Fibroblast of lung (primary cell): Measurements from ENCODE around the gene VPS41. TPM values are rescaled to one million over a fixed set of nuclear protein-coding genes. Genes with fewer than 3 reads are reported as not detected.

ENCODE experiments used
- DNase-seq, 2 donors: peaks; one replicate each; pipeline versions ENCODE4 v3.0.0 to v3.0.0-alpha.2; 2010; ENCODE audit warnings: low read depth in 2 of 2
- H2AFZ ChIP-seq: 2 replicates; pipeline ENCODE4 v1.5.1; 2012; ENCODE audit warnings: low read length, control low read depth, inconsistent platforms
- H3K27ac ChIP-seq: 2 replicates; pipeline ENCODE4 v1.5.1; 2011; ENCODE audit warnings: low read length, control low read depth; ENCODE audit not compliant: insufficient read depth
- H3K27me3 ChIP-seq: 2 replicates; pipeline ENCODE4 v1.5.1; 2011; ENCODE audit warnings: mild to moderate bottlenecking, low read length; ENCODE audit not compliant: control insufficient read depth, insufficient read depth
- H3K36me3 ChIP-seq: 2 replicates; pipeline ENCODE4 v1.5.1; 2011; ENCODE audit warnings: low read length; ENCODE audit not compliant: control insufficient read depth, insufficient read depth
- H3K4me1 ChIP-seq: 2 replicates; pipeline ENCODE4 v1.5.1; 2011; ENCODE audit warnings: low read length; ENCODE audit not compliant: control insufficient read depth, insufficient read depth; ENCODE audit errors: extremely low read depth
- H3K4me2 ChIP-seq: 2 replicates; pipeline ENCODE4 v1.5.1; 2011; ENCODE audit warnings: low read length, control low read depth; ENCODE audit not compliant: insufficient read depth; ENCODE audit errors: extremely low read depth
- H3K4me3 ChIP-seq, 4 experiments: fragments of 200-600 bp in 1 of 4; sonication (generic) in 1 of 4; replicated peaks in 1 of 4; 2 replicates each; pipeline ENCODE4 v1.5.1; 2011 to 2016; ENCODE audit warnings: low read length in 4 of 4, low read depth in 3 of 4, mild to moderate bottlenecking in 3 of 4, control low read depth in 2 of 4, inconsistent platforms in 1 of 4, mixed read lengths in 1 of 4; ENCODE audit not compliant: insufficient read depth in 1 of 4; ENCODE audit errors: control extremely low read depth in 1 of 4
- H3K79me2 ChIP-seq: 2 replicates; pipeline ENCODE4 v1.5.1; 2012; ENCODE audit warnings: mild to moderate bottlenecking, low read length, inconsistent platforms; ENCODE audit not compliant: control insufficient read depth, insufficient read depth
- H3K9ac ChIP-seq: 2 replicates; pipeline ENCODE4 v1.5.1; 2011; ENCODE audit warnings: mild to moderate bottlenecking, low read length, control low read depth; ENCODE audit not compliant: insufficient read depth
- H3K9me3 ChIP-seq: 2 replicates; pipeline ENCODE4 v1.5.1; 2012; ENCODE audit warnings: low read depth, low read length; ENCODE audit not compliant: control insufficient read depth, insufficient read depth
- H4K20me1 ChIP-seq: 2 replicates; pipeline ENCODE4 v1.5.1; 2011; ENCODE audit warnings: low read length; ENCODE audit not compliant: control insufficient read depth, insufficient read depth; ENCODE audit errors: extremely low read depth
- EZH2 ChIP-seq: IDR thresholded peaks from 2 replicates; pipeline ENCODE4 v1.5.1; 2012; ENCODE audit warnings: low read length, control low read depth, mild to moderate bottlenecking; ENCODE audit errors: missing control alignments
- polyA plus RNA-seq, 2 donors: library from polyadenylated mRNA; depleted of rRNA in 1 of 2; stranded (reverse) in 1 of 2; unstranded in 1 of 2; fragments of >200 nt; gene quantifications; 2 replicates each; pipeline ENCODE4 v1.2.1, GENCODE V29; 2011 to 2012; ENCODE audit warnings: missing spikeins in 1 of 2
- total RNA-seq: library from RNA; depleted of rRNA; stranded (reverse); fragments of >200 nt; gene quantifications from 2 replicates; pipeline ENCODE4 v1.2.1, GENCODE V29; 2014
- TF ChIP-seq, protein P1 (sequence below), 2 donors: IDR thresholded peaks in 1 of 2; conservative IDR thresholded peaks in 1 of 2; 1 replicate in 1 of 2; 2 replicates in 1 of 2; pipeline ENCODE4 v1.5.1; 2011 to 2012; ENCODE audit warnings: low read length in 2 of 2, control low read depth in 1 of 2, inconsistent platforms in 1 of 2, low read depth in 1 of 2, mild to moderate bottlenecking in 1 of 2

The VPS41 gene
- total and polyA plus RNA-seq, 2 donors (not counting 1 experiment from before 2014, with no cell fraction given) = 55.5 to 66.7 TPM

DNA sequence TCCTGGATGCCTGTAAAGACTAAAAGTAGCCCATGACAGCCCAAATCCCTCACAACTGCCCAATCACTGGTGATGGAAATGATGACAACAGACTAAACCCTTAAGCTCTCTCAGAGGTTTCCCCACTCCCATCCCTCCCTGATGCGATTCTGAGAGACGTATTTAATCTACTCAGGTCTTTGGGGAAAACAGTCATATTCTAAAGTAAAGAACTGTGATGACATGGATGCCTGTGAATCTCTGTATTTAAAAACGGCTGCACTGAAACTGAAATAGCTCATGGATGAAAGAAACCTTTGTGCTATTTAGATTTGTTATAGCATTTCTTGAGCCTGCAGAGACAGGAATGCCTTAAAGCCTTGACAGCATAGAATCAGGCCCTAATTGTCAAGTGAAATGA lies 28.5 kb downstream of the VPS41 start:
- Histone ChIP-seq H3K79me2 (no peaks in the 10 kb centered on the region), H4K20me1 (no peaks in the 10 kb centered on the region), H3K36me3 (no peaks in the 10 kb centered on the region), H3K27me3 (no peaks in the 10 kb centered on the region), H3K4me2 (no peak overlapping the region), H3K9ac (no peak overlapping the region), H3K4me1 (no peaks in the 10 kb centered on the region), H3K4me3 (no peak overlapping the region), H3K27ac (no peak overlapping the region), H2AFZ (no peak overlapping the region), H3K9me3 (no peaks in the 10 kb centered on the region)
- TF ChIP-seq EZH2 = no peak
- TF ChIP-seq, protein P1, sequence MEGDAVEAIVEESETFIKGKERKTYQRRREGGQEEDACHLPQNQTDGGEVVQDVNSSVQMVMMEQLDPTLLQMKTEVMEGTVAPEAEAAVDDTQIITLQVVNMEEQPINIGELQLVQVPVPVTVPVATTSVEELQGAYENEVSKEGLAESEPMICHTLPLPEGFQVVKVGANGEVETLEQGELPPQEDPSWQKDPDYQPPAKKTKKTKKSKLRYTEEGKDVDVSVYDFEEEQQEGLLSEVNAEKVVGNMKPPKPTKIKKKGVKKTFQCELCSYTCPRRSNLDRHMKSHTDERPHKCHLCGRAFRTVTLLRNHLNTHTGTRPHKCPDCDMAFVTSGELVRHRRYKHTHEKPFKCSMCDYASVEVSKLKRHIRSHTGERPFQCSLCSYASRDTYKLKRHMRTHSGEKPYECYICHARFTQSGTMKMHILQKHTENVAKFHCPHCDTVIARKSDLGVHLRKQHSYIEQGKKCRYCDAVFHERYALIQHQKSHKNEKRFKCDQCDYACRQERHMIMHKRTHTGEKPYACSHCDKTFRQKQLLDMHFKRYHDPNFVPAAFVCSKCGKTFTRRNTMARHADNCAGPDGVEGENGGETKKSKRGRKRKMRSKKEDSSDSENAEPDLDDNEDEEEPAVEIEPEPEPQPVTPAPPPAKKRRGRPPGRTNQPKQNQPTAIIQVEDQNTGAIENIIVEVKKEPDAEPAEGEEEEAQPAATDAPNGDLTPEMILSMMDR (conservative IDR thresholded peaks at IDR 0.05 in 1 of 2, IDR thresholded peaks at IDR 0.05 in 1 of 2; ENCODE audit: low read depth in 1 of 2, low read length in 2 of 2) = no peak
- DNase-seq = no peak

DNA sequence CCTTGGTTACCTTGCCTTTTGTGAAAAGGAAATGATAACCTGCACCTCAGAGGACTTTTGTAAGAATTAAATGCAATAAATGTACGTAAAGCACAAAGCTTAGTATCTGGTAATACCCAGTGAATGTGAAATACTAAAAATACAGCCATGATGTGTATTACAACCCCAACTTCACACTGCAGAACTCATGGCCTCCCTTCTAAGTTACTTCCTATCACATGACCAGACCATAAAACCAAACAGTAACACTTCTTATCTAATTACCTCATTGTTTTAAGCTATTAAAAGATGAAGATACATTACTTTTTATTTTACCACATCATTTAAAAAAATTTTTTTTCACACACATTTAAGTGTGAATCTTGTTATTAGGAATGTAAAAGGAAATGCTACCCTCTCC lies 29.0 kb downstream of the VPS41 start:
- Histone ChIP-seq H3K4me1 (no peaks in the 10 kb centered on the region), H4K20me1 (no peaks in the 10 kb centered on the region), H2AFZ (no peak overlapping the region), H3K9me3 (no peaks in the 10 kb centered on the region), H3K27ac (no peak overlapping the region), H3K4me2 (no peak overlapping the region), H3K27me3 (no peaks in the 10 kb centered on the region), H3K79me2 (no peaks in the 10 kb centered on the region), H3K36me3 (no peaks in the 10 kb centered on the region), H3K4me3 (no peak overlapping the region), H3K9ac (no peak overlapping the region)
- no peak for TF ChIP-seq EZH2
- TF ChIP-seq, protein P1 (conservative IDR thresholded peaks at IDR 0.05 in 1 of 2, IDR thresholded peaks at IDR 0.05 in 1 of 2; ENCODE audit: low read depth in 1 of 2, low read length in 2 of 2) = no peak
- no peak for DNase-seq

DNA sequence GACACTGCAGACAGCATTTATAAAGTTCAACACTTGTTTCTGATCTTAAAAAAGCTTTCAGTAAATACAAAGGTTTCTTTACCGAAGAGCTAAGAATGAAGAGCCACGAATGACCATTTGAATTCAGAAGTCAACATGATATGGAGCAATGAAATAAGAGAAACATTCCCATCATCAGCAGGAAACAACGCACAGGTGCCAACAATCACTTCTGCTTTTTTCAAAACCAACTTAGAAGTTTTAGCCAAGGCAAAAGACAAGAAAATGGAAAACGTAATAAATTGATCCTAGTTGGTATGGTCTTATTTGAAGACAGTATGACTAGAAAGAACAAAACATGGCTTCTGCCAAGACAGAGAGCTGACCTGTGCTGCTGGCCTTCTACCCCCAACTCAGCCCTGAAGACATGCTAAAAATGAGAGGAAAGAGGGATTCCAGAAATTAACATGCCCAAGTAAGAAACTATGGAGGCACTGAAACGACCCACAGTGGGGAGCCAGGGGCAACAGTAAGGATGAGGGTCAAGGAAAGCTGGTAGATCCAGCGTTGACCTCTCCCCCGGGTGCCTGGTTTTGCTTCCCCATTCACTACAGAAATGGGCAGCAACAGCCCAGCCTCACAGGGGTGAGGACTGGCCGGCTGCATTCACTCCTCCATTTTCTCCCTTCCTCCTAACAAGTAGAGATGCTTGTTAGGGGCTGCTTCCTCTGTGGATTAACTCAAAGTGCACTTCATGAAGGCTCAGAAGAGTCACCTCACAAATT lies 30.1 kb downstream of the VPS41 start:
- Histone ChIP-seq H2AFZ (no peak overlapping the region), H3K4me2 (no peak overlapping the region), H3K36me3 (no peaks in the 10 kb centered on the region), H3K4me1 (no peaks in the 10 kb centered on the region), H3K9ac (no peak overlapping the region), H4K20me1 (no peaks in the 10 kb centered on the region), H3K9me3 (no peaks in the 10 kb centered on the region), H3K27ac (no peak overlapping the region), H3K79me2 (no peaks in the 10 kb centered on the region), H3K4me3 (no peak overlapping the region), H3K27me3 (no peaks in the 10 kb centered on the region)
- no peak for DNase-seq
- TF ChIP-seq EZH2 = no peak
- TF ChIP-seq, protein P1 (conservative IDR thresholded peaks at IDR 0.05 in 1 of 2, IDR thresholded peaks at IDR 0.05 in 1 of 2; ENCODE audit: low read depth in 1 of 2, low read length in 2 of 2) = no peak
